H1 (cell line): Measurements from ENCODE around the gene OR52I1.

ENCODE experiments used
- KDM1A ChIP-seq: fragments of 200-600, 300-600 bp; sonication (generic); IDR thresholded peaks from 2 replicates; pipeline ENCODE4 v1.7.1; 2016; ENCODE audit warnings: mild to moderate bottlenecking, low read length, borderline replicate concordance
- TAF1 ChIP-seq: IDR thresholded peaks from 2 replicates; pipeline ENCODE4 v1.6.1; 2011; ENCODE audit warnings: mild to moderate bottlenecking, low read depth, low read length

GRCh38 chr11:4559527-4560440, 34.1 kb upstream of the OR52I1 start:
- no peak for TF ChIP-seq TAF1
- TF ChIP-seq KDM1A: no peak
